OCI-M1 (cell line): ENCODE results near the gene NPAS3.
A peak's percentile ranks its signal among the peaks of the same experiment; 100 is the strongest.

Experiments
- DNase-seq: peaks from one replicate; lab custom pipeline; 2025; lab: John Stamatoyannopoulos, UW

The NPAS3 gene

DNA sequence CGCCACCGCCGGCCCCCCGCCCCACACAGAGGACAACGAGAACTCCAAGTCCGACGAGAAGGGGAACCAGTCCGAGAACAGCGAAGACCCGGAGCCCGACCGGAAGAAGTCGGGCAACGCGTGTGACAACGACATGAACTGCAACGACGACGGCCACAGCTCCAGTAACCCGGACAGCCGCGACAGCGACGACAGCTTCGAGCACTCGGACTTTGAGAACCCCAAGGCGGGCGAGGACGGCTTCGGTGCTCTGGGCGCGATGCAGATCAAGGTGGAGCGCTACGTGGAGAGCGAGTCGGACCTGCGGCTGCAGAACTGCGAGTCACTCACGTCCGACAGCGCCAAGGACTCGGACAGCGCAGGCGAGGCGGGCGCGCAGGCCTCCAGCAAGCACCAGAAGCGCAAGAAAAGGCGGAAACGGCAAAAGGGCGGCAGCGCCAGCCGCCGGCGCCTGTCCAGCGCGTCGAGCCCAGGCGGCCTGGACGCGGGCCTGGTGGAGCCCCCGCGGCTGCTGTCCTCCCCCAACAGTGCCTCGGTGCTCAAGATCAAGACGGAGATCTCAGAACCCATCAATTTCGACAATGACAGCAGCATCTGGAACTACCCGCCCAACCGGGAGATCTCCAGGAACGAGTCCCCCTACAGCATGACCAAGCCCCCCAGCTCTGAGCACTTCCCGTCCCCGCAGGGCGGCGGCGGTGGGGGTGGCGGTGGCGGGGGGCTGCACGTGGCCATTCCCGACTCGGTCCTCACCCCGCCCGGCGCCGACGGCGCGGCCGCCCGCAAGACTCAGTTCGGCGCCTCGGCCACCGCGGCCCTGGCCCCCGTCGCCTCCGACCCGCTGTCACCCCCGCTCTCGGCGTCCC is 861.3 kb downstream of the NPAS3 start:
- no peak for DNase-seq

DNA sequence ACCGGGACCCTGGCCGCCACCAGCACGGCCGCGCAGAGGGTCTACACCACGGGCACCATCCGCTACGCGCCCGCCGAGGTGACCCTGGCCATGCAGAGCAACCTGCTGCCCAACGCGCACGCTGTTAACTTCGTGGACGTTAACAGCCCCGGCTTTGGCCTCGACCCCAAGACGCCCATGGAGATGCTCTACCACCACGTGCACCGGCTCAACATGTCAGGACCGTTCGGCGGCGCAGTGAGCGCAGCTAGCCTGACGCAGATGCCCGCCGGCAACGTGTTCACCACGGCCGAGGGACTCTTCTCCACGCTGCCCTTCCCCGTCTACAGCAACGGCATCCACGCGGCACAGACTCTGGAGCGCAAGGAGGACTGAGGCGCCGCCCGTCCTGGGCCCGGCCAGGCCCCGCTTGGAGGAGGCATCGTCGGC is 862.1 kb downstream of the NPAS3 start:
- no peak for DNase-seq

DNA sequence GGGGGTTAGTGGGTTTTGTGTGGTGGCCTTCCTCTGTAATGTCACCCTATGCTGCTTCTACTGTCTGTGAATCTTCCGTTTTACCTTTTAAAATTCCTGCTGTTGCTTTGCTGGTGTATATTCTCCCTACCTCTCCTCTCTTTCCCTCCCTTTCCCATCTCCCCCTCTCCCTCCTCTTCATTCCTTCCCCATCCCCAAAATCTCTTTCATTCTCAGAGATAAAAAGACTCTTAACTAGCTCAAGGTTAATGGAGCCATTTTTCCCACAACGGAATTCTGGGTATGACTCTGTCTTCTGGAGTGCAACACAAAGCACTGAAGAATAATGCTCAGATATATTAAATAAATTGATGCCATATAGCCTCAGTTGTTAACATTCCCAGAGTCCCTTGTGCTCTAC is 864.1 kb downstream of the NPAS3 start:
- DNase-seq: no peak

DNA sequence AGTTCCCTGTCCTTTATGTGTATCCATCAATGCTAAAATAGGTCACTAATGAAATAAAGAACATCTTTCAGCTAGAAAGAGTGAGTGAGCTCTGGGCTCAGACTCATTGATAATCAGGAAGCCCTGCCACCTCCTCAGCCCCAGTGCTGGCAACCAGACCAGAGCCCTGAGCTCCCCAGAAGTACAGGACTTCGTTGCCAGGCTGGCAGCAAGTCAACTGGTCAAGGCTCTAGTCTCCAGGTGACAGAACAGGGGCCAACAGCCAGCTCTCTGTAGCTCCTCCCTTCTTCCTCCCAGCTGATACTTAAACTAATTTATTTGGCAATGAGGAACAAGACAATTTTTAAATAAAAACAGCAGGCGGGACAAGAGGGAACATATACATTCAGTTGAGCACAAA is 866.9 kb downstream of the NPAS3 start:
- DNase-seq: no peak

DNA sequence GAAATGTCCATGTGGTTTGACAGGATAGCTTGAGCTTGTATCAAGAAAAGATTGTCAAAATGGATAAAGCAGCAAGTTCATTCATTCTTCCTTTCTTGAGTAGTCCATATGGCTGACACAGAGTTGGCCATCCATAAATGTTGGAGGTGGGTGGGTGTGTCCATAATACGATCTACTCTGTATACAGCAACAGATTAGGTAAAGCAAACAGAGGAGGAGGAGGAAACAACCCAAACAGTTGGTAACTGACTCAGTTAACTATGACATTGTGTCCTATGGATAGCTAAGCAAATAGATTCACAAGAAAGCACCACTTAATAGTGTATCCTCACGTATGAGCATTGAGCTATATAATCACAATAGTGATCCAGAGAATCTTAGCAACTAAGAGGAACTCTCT is 868.2 kb downstream of the NPAS3 start:
- DNase-seq: no peak

DNA sequence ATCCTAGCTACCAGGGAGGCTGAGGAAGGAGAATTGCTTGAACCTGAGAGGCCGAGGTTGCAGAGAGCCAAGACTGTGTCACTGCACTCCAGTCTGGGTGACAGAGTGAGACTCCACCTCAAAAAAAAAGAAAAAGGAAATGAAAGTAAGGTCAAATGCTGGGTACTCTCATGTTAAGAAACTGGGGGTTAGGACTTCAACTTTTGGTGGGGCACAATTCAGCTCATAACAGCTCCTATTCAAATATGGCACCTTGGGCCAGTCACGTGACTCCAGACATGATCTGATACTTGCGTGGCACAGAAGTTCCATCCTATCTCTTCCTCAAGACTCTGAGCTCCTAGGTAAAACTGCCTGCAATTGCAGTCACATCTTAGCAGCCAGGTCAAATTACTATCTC is 869.5 kb downstream of the NPAS3 start:
- DNase-seq: no peak

DNA sequence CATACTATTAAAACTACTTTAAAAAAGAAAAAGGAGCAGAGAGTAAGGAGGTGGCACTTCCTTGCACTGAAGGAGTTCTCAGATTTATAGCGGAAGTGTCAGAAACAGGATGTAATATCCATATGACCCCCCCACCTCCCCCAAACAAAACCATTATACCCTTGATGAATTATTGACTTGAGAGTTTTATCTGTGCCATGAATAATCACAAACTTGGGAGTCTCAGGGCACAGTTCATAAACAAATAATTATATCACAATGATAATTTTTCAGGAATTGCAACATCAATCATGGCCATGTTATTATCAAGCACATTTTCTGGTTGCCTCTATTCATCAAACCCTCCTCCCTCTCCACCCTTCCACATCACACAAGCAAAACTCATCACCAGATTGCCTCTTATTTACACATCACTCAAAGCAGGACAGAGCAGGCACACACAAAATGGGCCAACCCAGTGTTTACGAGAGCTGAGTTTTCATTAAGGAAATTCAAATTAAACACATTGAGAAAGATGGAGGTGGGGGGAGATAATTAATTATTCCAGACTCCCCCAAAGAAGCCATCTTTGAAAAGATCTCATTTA is 870.8 kb downstream of the NPAS3 start:
- no peak for DNase-seq

DNA sequence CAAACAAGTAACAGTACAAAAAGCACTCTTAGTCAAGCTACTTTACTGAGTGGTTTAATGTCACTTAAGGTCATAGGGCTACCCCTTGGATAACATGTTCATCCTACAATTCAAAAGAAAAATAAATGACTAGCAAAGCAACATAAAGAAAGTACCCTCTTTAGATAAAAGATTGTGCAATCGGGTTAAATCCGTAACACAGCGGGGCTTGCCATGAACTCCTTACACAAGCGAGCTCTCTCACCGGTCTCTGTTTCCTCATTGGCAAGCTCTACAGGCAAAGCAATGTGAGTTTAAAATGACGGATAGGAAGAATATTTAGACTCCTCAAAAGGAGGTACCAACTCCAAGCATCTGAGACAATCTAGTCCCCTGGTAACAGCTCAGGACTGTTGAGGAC is 871.6 kb downstream of the NPAS3 start:
- DNase-seq: peak; percentile 28

DNA sequence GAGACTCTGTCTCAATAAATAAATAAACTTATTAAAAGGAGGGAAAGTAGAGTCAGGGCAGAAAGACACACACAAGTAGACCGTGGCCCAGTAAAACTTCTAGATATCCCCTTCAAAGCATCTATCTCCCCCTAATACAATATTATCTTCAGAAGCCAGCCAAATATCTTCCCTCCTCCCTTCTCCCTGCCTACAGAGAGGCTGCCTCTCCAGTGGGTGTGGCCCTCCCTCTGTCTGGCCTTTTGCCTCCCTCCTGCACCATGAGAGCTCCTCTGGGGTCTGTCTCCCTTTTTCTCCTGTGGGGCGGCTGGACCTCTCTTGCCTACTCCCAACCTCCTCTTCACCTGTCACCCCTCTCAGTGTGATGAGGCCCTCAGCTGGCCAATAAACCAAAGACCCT is 873.0 kb downstream of the NPAS3 start:
- DNase-seq: peak; percentile 39

DNA sequence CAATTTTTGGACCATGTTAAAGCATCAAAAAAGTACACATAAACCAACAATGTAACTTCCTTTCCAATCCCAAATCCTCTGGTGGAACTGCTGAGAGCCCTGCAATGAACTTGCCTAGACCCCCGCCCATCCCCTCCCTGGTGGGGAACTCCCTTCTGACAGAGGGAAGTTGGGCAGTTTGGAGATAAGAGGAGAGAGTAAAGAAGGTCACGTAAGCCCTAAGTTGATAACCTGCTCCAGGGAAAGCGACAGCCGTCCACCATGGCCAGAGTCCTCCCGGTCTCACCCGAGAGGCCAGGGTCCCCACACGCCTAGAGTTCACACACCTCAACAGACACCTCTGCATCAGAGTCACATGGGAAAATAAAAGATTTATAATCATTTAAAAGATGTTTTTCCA is 873.5 kb downstream of the NPAS3 start:
- DNase-seq: peak; percentile 70

DNA sequence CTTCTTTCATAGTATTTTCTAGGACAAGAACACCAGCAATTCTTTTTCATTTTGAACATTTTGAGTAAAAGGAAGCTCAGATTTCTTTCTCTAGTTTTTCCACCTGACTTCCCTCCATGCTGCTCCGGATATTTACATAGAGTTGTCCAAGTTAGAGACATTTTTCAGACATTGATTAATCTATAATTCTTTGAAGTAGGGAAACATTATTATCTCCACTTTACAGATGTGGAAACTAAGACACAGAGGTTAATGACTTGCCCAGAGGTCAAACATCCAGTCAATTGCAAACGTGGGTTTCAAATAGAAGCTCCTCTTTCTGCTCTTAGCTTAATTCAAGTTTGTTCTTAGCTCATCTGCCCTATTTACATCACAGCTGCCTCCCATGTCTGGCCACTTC is 873.9 kb downstream of the NPAS3 start:
- DNase-seq: peak; percentile 60

DNA sequence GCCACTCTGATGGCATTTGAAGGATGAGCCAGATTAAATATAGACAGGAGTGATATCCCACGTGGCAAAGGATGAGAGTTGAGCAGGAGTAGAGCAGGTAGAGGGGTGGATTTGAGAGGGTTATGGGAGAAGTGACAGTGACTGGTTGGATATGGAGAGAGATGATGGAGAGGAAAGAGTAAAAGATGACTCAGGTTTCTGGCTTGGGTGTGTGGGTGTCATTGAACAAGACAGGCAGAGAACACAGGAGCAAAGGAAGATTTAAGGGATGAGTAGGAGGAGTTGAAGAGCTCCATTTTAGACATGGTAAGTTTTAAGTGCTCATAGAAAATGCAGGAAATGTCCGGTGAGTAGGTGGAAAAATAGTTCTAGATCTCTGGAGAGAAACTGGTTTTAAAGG is 875.3 kb downstream of the NPAS3 start:
- DNase-seq: no peak

DNA sequence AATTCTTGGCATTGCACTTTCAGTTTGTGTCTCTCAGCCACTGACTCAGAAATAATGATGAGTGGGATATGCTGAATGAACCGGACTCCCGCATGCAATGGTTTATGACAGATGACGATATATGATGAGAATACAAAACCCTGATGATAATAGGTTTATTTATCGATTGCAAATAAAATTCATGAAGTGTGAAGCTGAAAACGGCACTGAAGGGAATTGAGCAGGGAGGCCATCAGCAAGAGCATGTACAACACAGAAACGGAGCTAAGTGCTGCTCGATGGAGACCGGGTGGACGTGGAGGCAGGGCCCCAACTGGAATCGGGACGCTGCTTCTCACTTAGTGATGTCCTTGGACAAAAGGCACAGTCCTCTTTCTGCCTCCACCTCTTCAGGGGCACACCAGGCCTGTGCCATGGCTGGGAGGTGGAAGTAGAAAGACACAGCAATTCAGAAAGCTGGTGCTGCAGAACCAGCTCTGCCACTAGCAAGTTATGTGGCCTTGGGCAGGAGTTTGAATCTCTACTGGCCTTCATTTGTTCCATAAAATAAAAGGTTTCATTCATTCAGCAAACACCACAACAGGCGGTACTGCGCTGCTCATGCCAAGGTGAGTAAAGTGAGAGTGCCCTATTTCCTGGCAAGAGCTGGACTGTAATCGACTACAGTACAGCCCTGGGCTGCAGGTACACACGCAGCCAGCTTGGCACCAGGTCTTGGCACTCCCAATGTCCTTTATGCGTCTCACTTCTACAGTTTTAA is 895.2 kb downstream of the NPAS3 start:
- DNase-seq: no peak

DNA sequence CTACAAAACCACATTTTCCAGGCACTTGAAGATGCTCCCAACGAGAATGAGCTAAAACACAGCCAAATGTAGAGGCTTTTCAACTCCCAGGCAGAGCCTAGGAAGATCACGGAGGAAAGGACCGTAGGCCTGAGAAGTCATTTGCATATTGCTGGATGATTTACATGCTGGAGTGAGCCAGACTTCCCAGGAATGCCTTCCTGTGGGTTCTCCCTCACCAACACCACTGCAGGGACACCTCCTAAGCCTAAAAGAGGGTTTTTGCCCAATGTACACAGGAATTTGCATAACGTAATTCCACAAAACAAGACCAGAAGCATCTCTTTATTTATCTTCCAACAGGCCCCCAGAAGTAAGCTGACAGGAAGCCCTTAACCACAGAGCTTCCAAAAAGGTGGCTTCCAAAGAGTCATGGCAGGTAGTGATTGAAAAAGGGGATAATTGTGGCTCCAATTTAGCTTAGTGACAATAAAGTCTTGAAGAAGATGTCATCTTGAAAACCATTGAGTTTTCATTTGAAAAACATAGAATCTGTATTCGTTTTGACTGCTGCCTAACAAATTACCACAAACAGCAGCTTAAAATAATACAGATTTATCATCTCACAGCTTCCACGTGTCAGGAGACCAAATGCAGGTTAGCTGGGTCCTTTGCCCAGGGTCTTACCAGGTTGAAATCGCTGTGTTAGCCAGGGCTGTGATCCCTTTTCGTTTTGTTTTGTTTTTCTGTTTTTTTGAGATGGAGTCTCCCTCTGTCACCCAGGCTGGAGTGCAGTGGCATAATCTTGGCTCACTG is 896.0 kb downstream of the NPAS3 start:
- no peak for DNase-seq

DNA sequence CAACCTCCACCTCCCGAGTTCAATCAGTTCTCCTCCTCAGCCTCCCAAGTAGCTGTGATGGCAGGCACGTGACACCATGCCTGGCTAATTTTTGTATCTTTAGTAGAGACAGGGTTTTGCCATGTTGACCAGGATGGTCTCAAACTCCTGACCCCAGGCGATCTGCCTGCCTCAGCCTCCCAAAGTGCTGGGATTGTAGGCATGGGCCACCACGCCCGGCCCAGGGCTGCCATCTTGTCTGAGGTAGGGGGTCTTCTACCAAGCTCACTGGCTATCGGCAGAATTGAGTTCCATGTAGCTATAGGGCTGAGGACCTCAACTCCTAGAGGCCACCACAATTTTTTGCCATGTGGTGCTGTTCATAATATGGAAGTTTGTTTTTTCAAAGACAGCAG is 896.6 kb downstream of the NPAS3 start:
- no peak for DNase-seq

DNA sequence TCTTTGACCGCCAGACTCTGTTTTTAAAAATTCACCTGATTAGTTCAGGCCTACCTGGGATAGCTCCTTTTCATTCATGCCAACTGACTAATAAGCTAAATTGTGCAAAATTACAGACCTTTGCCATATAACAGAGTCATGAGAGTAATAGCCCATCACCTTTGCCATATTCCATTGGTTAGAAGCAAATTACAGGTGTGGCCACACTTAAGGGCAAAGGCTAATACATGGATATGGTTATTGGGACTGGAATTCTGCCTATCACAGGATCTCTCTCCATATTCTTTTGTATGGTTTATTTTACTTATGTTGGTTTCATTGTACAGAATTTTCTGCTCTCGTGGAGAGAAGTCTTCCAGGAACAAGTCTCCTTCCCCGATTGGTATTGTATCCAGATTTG is 897.0 kb downstream of the NPAS3 start:
- DNase-seq: no peak

DNA sequence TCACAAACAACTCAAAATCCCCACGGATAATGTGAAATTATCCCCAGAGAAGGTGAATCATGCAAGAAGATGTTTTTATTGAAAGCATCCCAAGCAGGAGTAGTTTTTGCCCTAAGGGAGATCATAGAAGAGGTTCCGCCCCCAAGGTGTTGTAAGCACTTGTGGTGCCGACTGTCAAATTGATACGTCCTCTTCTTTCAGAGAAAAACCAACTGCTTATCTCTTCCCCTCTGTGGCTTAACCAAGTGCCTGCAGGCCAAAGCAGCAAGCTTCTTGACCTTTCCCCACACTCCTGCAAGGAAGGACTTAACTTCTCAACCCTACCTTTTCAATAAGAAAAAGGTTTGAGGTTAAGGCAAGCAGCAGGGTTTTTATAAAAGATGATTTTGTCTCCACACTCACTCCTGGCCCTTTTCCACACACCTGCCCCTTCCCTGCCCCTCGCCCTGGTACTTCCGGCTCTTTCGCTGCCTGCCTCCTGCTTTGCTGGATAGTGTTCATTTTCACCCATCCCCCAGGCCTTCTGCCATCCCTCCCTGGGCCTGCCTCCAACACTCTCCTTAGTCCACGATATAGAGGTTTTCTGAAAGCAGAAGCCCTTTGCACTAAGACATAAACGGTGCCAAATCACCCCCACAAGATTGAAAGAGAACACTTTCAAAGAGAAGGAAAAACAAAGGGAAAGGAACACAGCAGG is 897.7 kb downstream of the NPAS3 start:
- peak; percentile 81 for DNase-seq

DNA sequence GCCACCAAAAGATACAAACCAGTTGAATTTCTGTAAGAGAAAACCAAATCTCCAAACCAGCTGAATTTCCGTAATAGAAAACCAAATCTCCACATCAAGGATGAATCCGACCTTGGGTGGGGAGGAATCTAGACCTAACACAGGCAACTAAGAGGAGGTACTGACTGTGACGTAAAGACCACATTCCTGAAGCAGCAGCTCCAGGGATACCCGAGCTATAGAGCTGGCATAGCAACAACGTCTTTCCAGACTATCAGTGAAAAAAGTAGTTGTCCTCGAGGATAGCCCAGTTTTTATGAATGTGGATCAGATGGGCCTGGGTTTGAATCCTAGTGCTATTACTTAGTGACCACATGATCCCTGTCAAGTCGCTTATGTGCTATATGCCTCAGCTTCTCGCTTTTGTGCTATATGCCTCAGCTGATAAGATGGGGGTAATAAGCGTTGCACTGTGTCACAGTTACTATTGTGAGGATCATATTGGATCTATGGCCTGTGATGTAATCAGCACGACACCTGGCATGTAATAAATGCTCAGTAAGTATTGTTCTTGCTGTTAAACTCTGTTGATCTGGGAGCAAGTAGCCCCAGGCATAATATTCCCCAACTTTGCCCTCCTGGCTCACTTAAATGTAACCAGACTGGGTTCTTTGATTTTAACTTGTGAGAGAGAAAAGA is 898.4 kb downstream of the NPAS3 start:
- no peak for DNase-seq

DNA sequence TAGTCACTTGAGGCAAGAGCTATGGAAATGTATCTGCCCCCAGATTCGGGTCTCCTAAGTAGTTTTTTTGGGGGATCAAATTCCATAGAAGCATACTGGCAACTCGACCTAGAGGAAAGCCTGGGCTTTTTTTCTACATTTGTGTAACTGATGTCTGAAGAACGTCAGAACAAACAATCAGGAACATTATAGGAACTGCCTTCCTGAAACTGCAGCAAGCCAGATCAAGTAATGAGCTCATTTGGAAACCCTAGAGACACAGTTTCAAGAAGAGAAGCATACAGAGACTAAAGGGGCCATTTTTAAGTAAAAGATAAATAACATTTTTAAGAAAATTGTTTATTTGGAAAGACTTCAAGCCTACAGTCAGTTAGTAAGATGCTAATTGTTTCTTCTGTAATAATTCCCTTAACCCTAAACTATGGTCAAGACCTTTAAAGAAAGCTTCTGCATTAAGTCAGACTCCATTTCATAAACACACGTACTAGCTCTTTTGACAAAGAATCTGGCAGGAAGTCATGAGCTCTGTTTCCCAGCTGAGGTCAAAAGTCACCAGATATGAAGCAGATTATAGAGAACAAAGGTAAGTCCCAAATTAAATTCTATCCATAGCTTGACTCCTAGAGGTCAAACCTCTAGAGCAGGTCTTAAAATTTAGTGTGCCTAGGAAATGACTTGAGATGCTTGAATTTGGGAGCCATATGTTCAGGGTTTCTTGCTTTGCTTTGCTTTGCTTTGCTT is 899.4 kb downstream of the NPAS3 start:
- no peak for DNase-seq
